Mesodermal cell (in vitro differentiated cells): ENCODE data around the gene CAPZA2.

Source experiments
- H3K27ac ChIP-seq: 2 replicates; pipeline ENCODE4 v1.7.0; 2013; ENCODE audit warnings: mild to moderate bottlenecking, low read depth, low read length, moderate library complexity; ENCODE audit not compliant: severe bottlenecking
- H3K36me3 ChIP-seq: 2 replicates; pipeline ENCODE4 v1.7.1; 2013; ENCODE audit warnings: mild to moderate bottlenecking, low read length, moderate library complexity; ENCODE audit not compliant: control insufficient read depth, insufficient read depth
- H3K4me1 ChIP-seq: one replicate; pipeline ENCODE4 v1.7.1; 2013; ENCODE audit warnings: mild to moderate bottlenecking, low read length; ENCODE audit not compliant: insufficient read depth, control insufficient read depth, poor library complexity, severe bottlenecking
- H3K4me3 ChIP-seq: 2 replicates; pipeline ENCODE4 v1.7.0; 2013; ENCODE audit warnings: low read length, control low read depth, mild to moderate bottlenecking; ENCODE audit not compliant: insufficient read depth, poor library complexity, severe bottlenecking; ENCODE audit errors: extremely low read depth
- H3K9me3 ChIP-seq: 2 replicates; pipeline ENCODE4 v1.7.1; 2013; ENCODE audit warnings: mild to moderate bottlenecking, low read length, moderate library complexity; ENCODE audit not compliant: control insufficient read depth
- WGBS, 2 experiments: methylation state at CpG; one replicate each; pipeline ENCODE4 v1.1.5; 2013; ENCODE audit warnings: missing lambda C conversion rate in 2 of 2; ENCODE audit not compliant: insufficient coverage in 2 of 2; 5-methylcytosine and 5-hydroxymethylcytosine counted together

The CAPZA2 gene

DNA sequence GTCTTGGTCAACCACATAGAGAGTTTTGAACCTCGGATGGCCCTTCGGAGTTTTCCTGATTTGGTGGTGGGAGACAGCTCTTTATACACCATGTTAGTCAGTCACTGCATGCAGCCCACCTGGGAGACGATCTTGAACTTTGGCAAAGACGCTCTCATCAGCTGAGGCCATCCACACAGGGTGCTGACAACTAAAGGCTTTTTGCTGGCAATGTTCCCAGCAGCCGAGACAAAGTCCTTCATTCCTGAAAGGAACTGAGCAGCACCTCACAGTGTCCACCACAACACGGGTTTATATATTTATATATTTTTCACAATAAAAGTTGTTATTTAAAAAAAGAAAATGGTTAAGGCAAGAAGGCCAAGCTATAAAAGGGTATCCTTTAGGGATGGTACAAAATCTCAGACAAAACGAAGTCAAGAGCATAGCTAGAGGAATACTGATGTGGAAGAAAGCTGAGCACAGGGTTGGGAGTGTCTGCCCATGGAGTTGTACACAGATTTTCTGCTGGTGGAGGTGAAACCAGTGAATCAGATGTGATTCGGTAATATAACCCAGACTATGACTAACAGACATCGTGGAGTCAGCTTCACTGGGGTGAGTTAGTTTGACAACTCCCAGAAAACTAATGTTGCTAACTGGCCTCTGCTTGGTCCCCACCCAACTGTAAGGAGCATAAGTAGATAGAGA is 27.4 kb upstream of the CAPZA2 start:
- H3K27ac ChIP-seq, result no peak overlapping the region
- 88 to 93% methylated on average over 6 to 7 of the region's 9 CpGs for WGBS, 2 experiments
- H3K4me1 ChIP-seq, result no peaks in the 10 kb centered on the region
- H3K4me3 ChIP-seq, result no peak overlapping the region
- H3K9me3 ChIP-seq, result no peaks in the 10 kb centered on the region
- H3K36me3 ChIP-seq, result no peaks in the 10 kb centered on the region

DNA sequence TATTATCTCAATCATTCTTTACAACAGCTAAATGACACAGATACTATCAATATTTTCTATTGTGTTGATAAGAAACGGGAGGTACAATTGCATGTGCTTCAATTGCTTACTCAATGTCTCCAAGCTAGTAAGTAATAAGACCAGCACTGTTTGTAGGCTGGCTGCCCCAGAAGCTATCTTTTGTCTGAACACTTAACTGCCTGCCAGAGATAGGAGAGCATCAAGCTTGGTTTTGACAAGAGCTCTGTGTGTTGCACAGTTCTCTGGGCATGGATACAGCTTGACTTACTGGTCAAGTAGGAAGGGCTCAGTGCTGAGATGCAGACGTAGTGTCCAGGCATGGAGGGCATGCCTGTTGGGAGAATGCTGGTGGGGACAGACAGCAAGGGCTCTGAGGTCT is 26.3 kb upstream of the CAPZA2 start:
- Histone ChIP-seq H3K4me1 (no peaks in the 10 kb centered on the region), H3K36me3 (no peaks in the 10 kb centered on the region), H3K27ac (no peak overlapping the region), H3K4me3 (no peak overlapping the region), H3K9me3 (no peaks in the 10 kb centered on the region)
- 100% methylated on average over 1 of the region's 2 CpGs; no CpG with 5 or more reads in 1 of the 2 experiments for WGBS, 2 experiments

DNA sequence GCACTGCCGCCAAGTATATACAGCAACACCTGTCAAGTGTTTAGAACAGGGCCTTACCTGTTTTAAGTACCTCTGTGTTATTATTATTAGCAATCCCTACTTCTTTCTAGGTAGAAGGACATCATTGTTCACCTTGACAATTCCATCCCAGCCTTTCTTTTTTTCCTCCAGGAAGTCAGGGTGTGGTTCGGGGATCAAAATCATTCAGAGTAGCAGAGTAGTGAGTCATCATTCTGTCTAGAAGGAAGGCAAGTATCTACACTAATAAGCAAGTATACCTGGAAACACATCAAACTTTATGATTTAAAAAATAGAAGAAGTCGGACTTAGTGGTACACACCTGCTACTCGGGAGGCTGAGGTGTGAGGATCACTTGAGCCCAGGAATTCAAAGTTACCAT is 25.5 kb upstream of the CAPZA2 start:
- no peaks in the 10 kb centered on the region for H3K4me1 ChIP-seq
- 88 to 100% methylated on average over 2 of the region's 4 CpGs for WGBS, 2 experiments
- no peak overlapping the region for H3K27ac ChIP-seq
- H3K4me3 ChIP-seq, result no peak overlapping the region
- H3K9me3 ChIP-seq, result no peaks in the 10 kb centered on the region
- H3K36me3 ChIP-seq, result no peaks in the 10 kb centered on the region

DNA sequence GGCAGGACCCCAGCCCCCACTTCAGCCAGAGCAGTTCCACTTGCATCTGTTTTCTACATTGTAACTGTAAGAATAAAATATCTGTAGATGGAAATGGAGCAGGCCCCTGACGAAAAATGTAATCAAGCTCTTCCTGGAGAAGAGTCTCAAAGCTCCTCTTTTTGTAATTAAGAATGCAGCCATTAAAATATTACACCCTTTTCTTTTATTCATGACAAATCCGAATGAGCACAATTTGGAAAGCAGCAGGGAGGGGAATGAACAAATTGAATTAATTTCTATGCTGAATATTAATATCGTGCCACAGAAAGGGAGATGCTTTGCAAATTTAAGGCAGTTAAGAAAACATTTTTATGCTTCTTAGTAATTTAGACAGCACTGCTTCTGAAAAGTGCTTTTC is 24.8 kb upstream of the CAPZA2 start:
- Histone ChIP-seq H3K36me3 (no peaks in the 10 kb centered on the region), H3K4me3 (no peak overlapping the region), H3K27ac (no peak overlapping the region), H3K9me3 (no peaks in the 10 kb centered on the region), H3K4me1 (no peaks in the 10 kb centered on the region)
- WGBS, 2 experiments, result 86 to 93% methylated on average over 1 to 2 of the region's 3 CpGs

DNA sequence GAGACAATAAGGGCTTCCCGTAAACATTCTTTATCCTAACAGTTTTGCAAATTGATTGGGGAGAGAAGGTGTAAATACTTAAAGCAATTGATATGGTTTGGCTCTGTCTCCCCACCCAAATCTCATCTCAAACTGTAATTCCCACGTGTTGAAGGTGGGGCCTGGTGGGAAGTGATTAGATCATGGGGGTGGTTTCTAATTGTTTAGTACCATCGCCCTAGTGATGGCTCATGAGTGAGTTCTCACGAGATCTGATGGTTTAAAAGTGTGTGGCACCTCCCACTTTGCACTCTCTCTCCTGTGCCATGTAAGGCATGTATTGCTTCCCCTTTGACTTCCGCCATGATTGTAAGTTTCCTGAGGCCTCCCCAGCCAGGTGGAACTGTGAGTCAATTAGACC is 22.1 kb upstream of the CAPZA2 start:
- H3K27ac ChIP-seq, result no peak overlapping the region
- H3K9me3 ChIP-seq, result no peaks in the 10 kb centered on the region
- H3K36me3 ChIP-seq, result no peaks in the 10 kb centered on the region
- H3K4me3 ChIP-seq, result no peak overlapping the region
- H3K4me1 ChIP-seq, result no peaks in the 10 kb centered on the region
- 40% methylated on average over 2 of the region's 5 CpGs; no CpG with 5 or more reads in 1 of the 2 experiments for WGBS, 2 experiments

DNA sequence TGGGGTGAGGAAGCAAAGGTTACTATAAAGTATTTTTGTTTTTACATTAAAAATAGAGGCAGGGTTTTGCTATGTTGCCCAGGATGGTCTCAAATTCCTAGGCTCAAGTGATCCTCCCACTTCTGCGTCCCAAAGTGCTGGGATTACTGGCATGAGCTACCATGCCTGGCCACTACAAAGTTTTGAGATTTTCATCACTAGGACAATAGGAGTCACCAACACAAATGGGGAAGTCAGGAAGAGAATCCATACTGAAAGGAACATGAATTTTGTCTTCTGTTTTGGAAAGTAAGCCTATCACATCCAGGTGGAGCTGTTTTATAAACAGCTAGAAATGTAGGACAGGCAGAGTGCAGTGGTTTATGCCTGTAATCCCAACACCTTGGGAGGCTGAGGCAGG is 20.0 kb upstream of the CAPZA2 start:
- WGBS, 2 experiments, result 100% methylated on average over 1 of the region's 1 CpG

DNA sequence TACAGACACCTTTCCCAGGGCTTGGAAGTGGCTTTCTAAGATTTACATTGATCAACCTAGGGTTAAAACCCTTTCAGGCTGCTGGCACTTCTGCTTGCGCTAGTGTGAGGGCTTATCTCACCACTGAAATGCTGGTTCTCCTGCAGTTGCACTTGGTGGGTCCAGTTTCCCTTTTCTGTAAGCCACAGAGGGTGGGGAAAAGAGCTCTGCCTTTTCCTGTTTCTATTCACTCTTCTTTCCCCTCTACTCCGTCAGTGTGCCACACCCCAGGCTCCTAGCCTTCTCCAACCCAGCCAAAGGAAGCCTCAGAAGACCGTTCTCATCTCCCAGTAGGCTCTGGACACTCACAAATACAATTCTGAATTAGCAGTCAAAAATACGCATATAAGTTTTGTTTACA is 19.0 kb upstream of the CAPZA2 start:
- H3K4me3 ChIP-seq, result no peak overlapping the region
- no peaks in the 10 kb centered on the region for H3K36me3 ChIP-seq
- no peak overlapping the region for H3K27ac ChIP-seq
- WGBS, 2 experiments, result 93 to 96% methylated on average over 3 to 4 of the region's 4 CpGs
- H3K4me1 ChIP-seq, result no peaks in the 10 kb centered on the region
- H3K9me3 ChIP-seq, result no peaks in the 10 kb centered on the region

More for the DNA sequence above, 20.0 kb upstream of the CAPZA2 start:
- Histone ChIP-seq H3K4me3 (no peak overlapping the region), H3K36me3 (no peaks in the 10 kb centered on the region), H3K9me3 (no peaks in the 10 kb centered on the region), H3K27ac (no peak overlapping the region), H3K4me1 (no peaks in the 10 kb centered on the region)

DNA sequence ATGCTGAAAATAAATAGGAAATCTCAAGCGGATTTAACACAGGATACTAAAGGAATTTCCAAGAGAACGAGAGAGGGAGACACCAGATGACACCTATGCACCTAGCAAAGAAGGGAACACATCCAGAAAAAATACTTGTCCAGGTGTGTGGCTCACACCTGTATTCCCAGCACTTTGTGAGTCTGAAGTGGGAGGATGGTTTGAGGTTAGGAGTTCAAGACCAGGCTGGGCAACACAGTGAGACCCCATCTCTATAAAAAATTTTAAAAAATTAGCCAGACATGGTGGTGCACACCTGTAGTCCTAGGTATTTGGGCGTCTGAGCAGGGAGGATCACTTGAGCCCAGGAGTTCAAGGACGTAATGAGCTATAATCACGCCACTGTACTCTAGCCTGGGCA is 11.2 kb upstream of the CAPZA2 start:
- Histone ChIP-seq H3K27ac (no peak overlapping the region), H3K4me1 (no peaks in the 10 kb centered on the region), H3K36me3 (no peaks in the 10 kb centered on the region), H3K9me3 (no peaks in the 10 kb centered on the region), H3K4me3 (no peak overlapping the region)
- 81 to 86% methylated on average over 5 of the region's 5 CpGs for WGBS, 2 experiments

DNA sequence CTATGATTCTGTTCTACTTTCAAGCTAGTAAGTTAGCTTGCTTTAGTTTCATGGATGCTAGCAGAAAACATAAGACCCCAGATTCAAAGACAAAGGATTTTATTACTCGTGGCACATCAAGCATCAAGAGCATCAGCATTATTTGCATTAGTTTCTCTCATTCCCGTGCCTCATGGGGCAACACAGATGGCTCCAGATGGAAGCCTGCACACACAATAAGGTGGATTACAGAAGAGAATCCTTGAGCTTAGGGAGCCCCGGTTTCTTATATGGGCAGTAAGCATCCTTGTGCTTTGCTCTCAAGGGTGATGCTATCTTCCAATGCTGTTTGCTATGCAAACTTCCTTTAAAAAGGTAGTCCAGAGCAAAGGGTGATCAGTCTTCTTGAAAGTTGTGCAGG is 10.7 kb upstream of the CAPZA2 start:
- no peaks in the 10 kb centered on the region for H3K9me3 ChIP-seq
- no peaks in the 10 kb centered on the region for H3K36me3 ChIP-seq
- no peak overlapping the region for H3K4me3 ChIP-seq
- 80 to 100% methylated on average over 1 to 3 of the region's 3 CpGs for WGBS, 2 experiments
- H3K27ac ChIP-seq, result no peak overlapping the region
- no peaks in the 10 kb centered on the region for H3K4me1 ChIP-seq

DNA sequence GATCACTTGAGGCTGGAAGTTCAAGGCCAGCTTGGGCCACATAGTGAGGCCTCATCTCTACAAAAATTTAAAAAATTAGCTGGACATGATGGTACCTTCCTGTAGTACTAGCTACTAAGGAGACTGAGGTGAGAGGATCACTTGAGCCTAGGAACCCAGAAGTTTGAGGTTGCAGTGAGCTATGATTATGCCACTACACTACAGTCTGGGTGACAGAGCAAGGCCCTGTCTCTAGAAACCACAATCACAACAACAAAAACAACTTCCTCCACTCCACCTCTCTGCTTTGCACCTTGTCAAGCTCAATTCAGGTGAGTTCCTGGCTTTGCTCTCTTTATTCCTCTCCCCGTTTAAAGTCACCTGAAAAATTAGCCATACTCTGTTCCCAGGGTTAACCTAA is 8.3 kb upstream of the CAPZA2 start:
- WGBS, 2 experiments, result 89 to 100% methylated on average over 1 of the region's 1 CpG
- Histone ChIP-seq H3K4me3 (no peak overlapping the region), H3K36me3 (no peaks in the 10 kb centered on the region), H3K9me3 (no peaks in the 10 kb centered on the region), H3K4me1 (no peaks in the 10 kb centered on the region), H3K27ac (no peak overlapping the region)

DNA sequence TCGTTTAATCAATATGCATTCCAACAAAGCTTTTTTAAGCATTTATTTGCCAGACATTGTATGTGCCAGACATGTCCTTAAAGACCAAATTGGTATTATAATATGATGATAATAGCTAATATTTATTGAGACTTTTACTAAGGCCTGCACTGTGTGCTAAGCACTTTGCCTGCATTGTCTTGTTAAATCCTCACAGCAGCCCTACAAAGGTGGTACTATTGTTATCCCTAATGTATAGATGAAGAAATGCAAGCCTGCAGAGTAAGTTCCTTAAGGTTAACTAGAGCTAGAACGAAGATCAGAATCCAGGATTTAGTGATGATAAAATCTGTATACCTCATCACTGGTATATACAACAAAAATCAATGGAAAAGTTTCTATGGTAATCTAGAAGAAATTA is 5.3 kb upstream of the CAPZA2 start:
- no CpG with 5 or more reads among the region's 2 CpGs for WGBS, 2 experiments
- no peaks in the 10 kb centered on the region for H3K9me3 ChIP-seq
- no peaks in the 10 kb centered on the region for H3K36me3 ChIP-seq
- no peaks in the 10 kb centered on the region for H3K4me1 ChIP-seq
- no peak overlapping the region for H3K27ac ChIP-seq
- no peak overlapping the region for H3K4me3 ChIP-seq
